22Rv1 (cell line): Measurements from ENCODE around the gene FZD7.

Experiments
- ZFX ChIP-seq: fragments of 450-650 bp; IDR thresholded peaks from 2 replicates; pipeline ENCODE4 v1.6.1; 2017; ENCODE audit warnings: antibody characterized with exemption, borderline replicate concordance
- TF ChIP-seq, protein P1 (sequence below): fragments of 450-650 bp; IDR thresholded peaks from 2 replicates; pipeline ENCODE4 v1.5.1; 2017; ENCODE audit warnings: mild to moderate bottlenecking

DNA sequence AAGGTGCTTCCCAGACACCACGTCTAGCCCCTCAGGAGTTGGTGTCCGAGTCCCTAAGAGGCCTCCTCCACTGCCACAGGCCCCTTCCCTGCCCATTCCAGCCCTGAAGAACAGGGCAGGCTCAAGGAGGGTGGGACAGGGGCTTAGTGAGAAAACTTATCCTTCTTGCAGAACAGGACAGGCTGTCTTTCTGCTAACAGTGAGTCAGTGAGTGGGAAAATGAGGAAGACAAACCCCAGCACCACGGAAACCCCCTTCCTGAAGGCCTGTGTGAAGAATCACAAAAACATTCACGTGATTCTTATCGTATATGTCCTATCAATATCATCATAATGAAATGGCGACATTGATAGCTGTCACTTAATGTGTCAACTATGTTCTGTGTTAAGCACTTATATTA lies 9.8 kb downstream of the FZD7 start:
- TF ChIP-seq, protein P1, sequence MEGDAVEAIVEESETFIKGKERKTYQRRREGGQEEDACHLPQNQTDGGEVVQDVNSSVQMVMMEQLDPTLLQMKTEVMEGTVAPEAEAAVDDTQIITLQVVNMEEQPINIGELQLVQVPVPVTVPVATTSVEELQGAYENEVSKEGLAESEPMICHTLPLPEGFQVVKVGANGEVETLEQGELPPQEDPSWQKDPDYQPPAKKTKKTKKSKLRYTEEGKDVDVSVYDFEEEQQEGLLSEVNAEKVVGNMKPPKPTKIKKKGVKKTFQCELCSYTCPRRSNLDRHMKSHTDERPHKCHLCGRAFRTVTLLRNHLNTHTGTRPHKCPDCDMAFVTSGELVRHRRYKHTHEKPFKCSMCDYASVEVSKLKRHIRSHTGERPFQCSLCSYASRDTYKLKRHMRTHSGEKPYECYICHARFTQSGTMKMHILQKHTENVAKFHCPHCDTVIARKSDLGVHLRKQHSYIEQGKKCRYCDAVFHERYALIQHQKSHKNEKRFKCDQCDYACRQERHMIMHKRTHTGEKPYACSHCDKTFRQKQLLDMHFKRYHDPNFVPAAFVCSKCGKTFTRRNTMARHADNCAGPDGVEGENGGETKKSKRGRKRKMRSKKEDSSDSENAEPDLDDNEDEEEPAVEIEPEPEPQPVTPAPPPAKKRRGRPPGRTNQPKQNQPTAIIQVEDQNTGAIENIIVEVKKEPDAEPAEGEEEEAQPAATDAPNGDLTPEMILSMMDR, result no peak
- TF ChIP-seq ZFX, result no peak
